Endothelial cell of umbilical vein (primary cell): ENCODE data around the gene RAB35. TPM values are rescaled to one million over a fixed set of nuclear protein-coding genes. Genes with fewer than 3 reads are reported as not detected.
A peak's percentile ranks its signal among the peaks of the same experiment; 100 is the strongest.

Experiments used
- BruUV-seq: library from RNA; stranded (reverse); fragments of 400-500 nt; replicated peaks from 2 replicates; lab custom pipeline; 2021; lab: Mats Ljungman, UMichigan
- CTCF ChIA-PET: fragments of 300-600, 350-600 bp; sonication (Branson Sonifier 250); formaldehyde crosslinking; loops from one replicate; lab custom pipeline; 2021; ENCODE audit warnings: antibody characterized with exemption, inconsistent platforms; lab: Charles Lee
- POLR2A ChIA-PET: fragments of 300-600, 350-600 bp; sonication (Branson Sonifier 250); formaldehyde crosslinking; loops from one replicate; lab custom pipeline; 2021; ENCODE audit warnings: antibody characterized with exemption, inconsistent platforms; lab: Charles Lee
- DNase-seq: peaks from one replicate; pipeline ENCODE4 v3.0.0-alpha.2; 2011; ENCODE audit warnings: low read depth, low spot score
- FAIRE-seq: peaks from 2 replicates; lab custom pipeline; 2011; peaks lifted over from hg19 to GRCh38; lab: Jason Lieb, UNC
- H2AFZ ChIP-seq: 2 replicates; pipeline ENCODE4 v1.6.0; 2012; ENCODE audit warnings: low read depth, low read length, control low read depth, inconsistent platforms
- H3K27ac ChIP-seq: 2 replicates; pipeline ENCODE4 v1.5.1; 2011; ENCODE audit warnings: low read depth, mild to moderate bottlenecking, control low read depth, low read length, moderate library complexity; ENCODE audit not compliant: insufficient read depth
- H3K27me3 ChIP-seq, 2 experiments: 2 replicates each; pipeline versions ENCODE4 v1.6.0 to v1.6.1; 2011; ENCODE audit warnings: low read length in 2 of 2, mixed read lengths in 1 of 2; ENCODE audit not compliant: control insufficient read depth in 2 of 2, insufficient read depth in 2 of 2
- H3K36me3 ChIP-seq, 2 experiments: 2 replicates in 1 of 2; 3 replicates in 1 of 2; pipeline ENCODE4 v1.5.1; 2011; ENCODE audit warnings: low read length in 2 of 2, mild to moderate bottlenecking in 1 of 2, moderate library complexity in 1 of 2; ENCODE audit not compliant: control insufficient read depth in 2 of 2, insufficient read depth in 2 of 2; ENCODE audit errors: extremely low read depth in 1 of 2
- H3K4me1 ChIP-seq: 3 replicates; pipeline ENCODE4 v1.5.1; 2011; ENCODE audit warnings: mild to moderate bottlenecking, low read length; ENCODE audit not compliant: control insufficient read depth, insufficient read depth; ENCODE audit errors: extremely low read depth
- H3K4me2 ChIP-seq: 2 replicates; pipeline ENCODE4 v1.6.1; 2011; ENCODE audit warnings: low read length, control low read depth, mixed read lengths; ENCODE audit not compliant: insufficient read depth
- H3K4me3 ChIP-seq, 3 experiments: fragments of 200-600 bp in 1 of 3; sonication (generic), shearing (Covaris generic) in 1 of 3; replicated peaks in 1 of 3; 2 replicates each; pipeline ENCODE4 v1.5.1; 2011 to 2016; ENCODE audit warnings: control low read depth in 3 of 3, low read length in 3 of 3, mild to moderate bottlenecking in 2 of 3, inconsistent platforms in 1 of 3, low read depth in 1 of 3, moderate library complexity in 1 of 3; ENCODE audit not compliant: insufficient read depth in 1 of 3
- H3K79me2 ChIP-seq: 2 replicates; pipeline ENCODE4 v1.6.0; 2012; ENCODE audit warnings: low read length, inconsistent platforms; ENCODE audit not compliant: control insufficient read depth, insufficient read depth
- H3K9ac ChIP-seq: replicated peaks from 2 replicates; pipeline ENCODE3; 2011; ENCODE audit warnings: low read length, control low read depth; ENCODE audit not compliant: insufficient read depth; ENCODE audit errors: extremely low read depth
- H3K9me1 ChIP-seq: replicated peaks from 3 replicates; pipeline ENCODE4 v1.6.0; 2011; ENCODE audit warnings: mild to moderate bottlenecking, low read length; ENCODE audit not compliant: control insufficient read depth, insufficient read depth; ENCODE audit errors: extremely low read depth
- H3K9me3 ChIP-seq: replicated peaks from 2 replicates; pipeline ENCODE4 v1.5.1; 2012; ENCODE audit warnings: low read length, inconsistent platforms; ENCODE audit not compliant: control insufficient read depth, insufficient read depth
- H4K20me1 ChIP-seq: replicated peaks from 2 replicates; pipeline ENCODE3; 2011; ENCODE audit warnings: mild to moderate bottlenecking, low read length; ENCODE audit not compliant: control insufficient read depth, insufficient read depth; ENCODE audit errors: extremely low read depth
- EZH2 ChIP-seq: IDR thresholded peaks from 2 replicates; pipeline ENCODE4 v1.6.1; 2012; ENCODE audit warnings: borderline replicate concordance, low read depth, mild to moderate bottlenecking, moderate library complexity, low read length, inconsistent platforms; ENCODE audit not compliant: severe bottlenecking
- FOS ChIP-seq: IDR thresholded peaks from 2 replicates; pipeline ENCODE4 v1.6.1; 2011; ENCODE audit warnings: mild to moderate bottlenecking, low read length, moderate library complexity, borderline replicate concordance; ENCODE audit not compliant: insufficient read depth
- GATA2 ChIP-seq: IDR thresholded peaks from 2 replicates; pipeline ENCODE4 v1.7.0; 2011; ENCODE audit warnings: low read depth, mild to moderate bottlenecking, moderate library complexity, mixed read lengths, low read length; ENCODE audit not compliant: insufficient read length, insufficient read depth
- JUN ChIP-seq: IDR thresholded peaks from 2 replicates; pipeline ENCODE4 v1.6.1; 2011; ENCODE audit warnings: borderline replicate concordance, low read depth; ENCODE audit not compliant: insufficient read length, insufficient read depth
- MYC ChIP-seq: IDR thresholded peaks from one replicate; pipeline ENCODE4 v1.6.1; 2011; ENCODE audit warnings: mild to moderate bottlenecking, low read depth, low read length
- POLR2A ChIP-seq: IDR thresholded peaks from 2 replicates; pipeline ENCODE4 v1.6.1; 2012; ENCODE audit warnings: low read depth, mild to moderate bottlenecking, control low read depth, low read length
- POLR2AphosphoS5 ChIP-seq: IDR thresholded peaks from 2 replicates; pipeline ENCODE4 v1.6.1; 2012; ENCODE audit warnings: low read depth, mild to moderate bottlenecking, control low read depth, low read length, moderate library complexity; ENCODE audit not compliant: insufficient read depth
- dilution Hi-C: fragments of 300-500 bp; cut with MboI; formaldehyde crosslinking; loops from one replicate; pipeline ENCODE4 v1.15.0; 2019; ENCODE audit warnings: low sequenced_read_pairs; ENCODE audit not compliant: extremely low pct_ligation_motif_present
- intact Hi-C: fragments of 100-400 bp; cut with micrococcal nuclease; formaldehyde crosslinking; loops from one replicate; pipeline ENCODE4 v1.10.0; 2022
- polyA plus RNA-seq, 4 experiments: library from polyadenylated mRNA; depleted of rRNA in 3 of 4; stranded (reverse) in 3 of 4; unstranded in 1 of 4; fragments of >200 nt; gene quantifications; 2 replicates each; pipeline versions ENCODE4 v1.2.1 to v1.2.3, GENCODE V29; 2011 to 2012; ENCODE audit warnings: missing spikeins in 1 of 4
- total RNA-seq: library from RNA; stranded (reverse); gene quantifications from 2 replicates; pipeline ENCODE4 v1.2.3, GENCODE V29; 2021
- TF ChIP-seq, protein P1 (sequence below): IDR thresholded peaks from 2 replicates; pipeline ENCODE4 v1.6.1; 2011; ENCODE audit not compliant: insufficient read depth, insufficient read length
- TF ChIP-seq, protein P2 (sequence below), 2 donors: IDR thresholded peaks; 1 replicate in 1 of 2; 2 replicates in 1 of 2; pipeline ENCODE4 v1.5.1; 2011; ENCODE audit warnings: low read length in 2 of 2, mild to moderate bottlenecking in 2 of 2, moderate library complexity in 2 of 2, control low read depth in 1 of 2, inconsistent platforms in 1 of 2, low read depth in 1 of 2; ENCODE audit not compliant: insufficient read depth in 1 of 2; ENCODE audit errors: extremely low read depth in 1 of 2

Gene RAB35
- total and polyA plus RNA-seq, 2 donors (not counting 3 experiments of a cell fraction or from before 2014, with no cell fraction given): 70.5 to 80.3 TPM

DNA sequence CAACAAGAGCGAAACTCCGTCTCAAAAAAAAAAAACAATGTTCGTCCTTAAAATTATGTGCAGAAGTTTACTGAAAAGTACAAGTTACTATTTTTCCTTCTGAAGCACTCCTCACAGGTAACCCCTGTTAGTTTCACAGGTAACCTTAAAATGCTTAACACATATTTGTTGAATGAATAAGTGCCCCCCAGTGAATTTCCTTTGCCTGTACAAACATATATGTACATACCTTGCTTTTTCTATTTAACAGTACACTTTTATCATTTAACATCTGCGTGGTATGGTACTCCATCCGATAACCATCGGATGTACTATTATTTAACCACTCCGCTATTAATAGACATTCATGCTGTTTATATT, 1.4 kb upstream of the RAB35 start:
- Histone ChIP-seq H3K79me2 (peaks cover 36% of the 10 kb centered on the region), H3K27me3 (no peaks in the 10 kb centered on the region), H3K4me3 (peak overlapping the region; percentile 49 to 72 (median 63)), H3K9me1 (no peaks in the 10 kb centered on the region), H3K36me3 (no peaks in the 10 kb centered on the region), H3K4me2 (peak overlapping the region; percentile 60), H2AFZ (no peak overlapping the region), H3K27ac (peak overlapping the region; percentile 69), H4K20me1 (no peaks in the 10 kb centered on the region), H3K9ac (peak overlapping the region; percentile 79), H3K9me3 (no peaks in the 10 kb centered on the region), H3K4me1 (peaks cover 29% of the 10 kb centered on the region)
- no TSS peak for BruUV-seq
- TF ChIP-seq POLR2A (no peak), POLR2AphosphoS5 (no peak), EZH2 (no peak), FOS (no peak), MYC (no peak), JUN (no peak), GATA2 (no peak)
- TF ChIP-seq, protein P1, sequence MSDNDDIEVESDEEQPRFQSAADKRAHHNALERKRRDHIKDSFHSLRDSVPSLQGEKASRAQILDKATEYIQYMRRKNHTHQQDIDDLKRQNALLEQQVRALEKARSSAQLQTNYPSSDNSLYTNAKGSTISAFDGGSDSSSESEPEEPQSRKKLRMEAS: no peak
- TF ChIP-seq, protein P2, sequence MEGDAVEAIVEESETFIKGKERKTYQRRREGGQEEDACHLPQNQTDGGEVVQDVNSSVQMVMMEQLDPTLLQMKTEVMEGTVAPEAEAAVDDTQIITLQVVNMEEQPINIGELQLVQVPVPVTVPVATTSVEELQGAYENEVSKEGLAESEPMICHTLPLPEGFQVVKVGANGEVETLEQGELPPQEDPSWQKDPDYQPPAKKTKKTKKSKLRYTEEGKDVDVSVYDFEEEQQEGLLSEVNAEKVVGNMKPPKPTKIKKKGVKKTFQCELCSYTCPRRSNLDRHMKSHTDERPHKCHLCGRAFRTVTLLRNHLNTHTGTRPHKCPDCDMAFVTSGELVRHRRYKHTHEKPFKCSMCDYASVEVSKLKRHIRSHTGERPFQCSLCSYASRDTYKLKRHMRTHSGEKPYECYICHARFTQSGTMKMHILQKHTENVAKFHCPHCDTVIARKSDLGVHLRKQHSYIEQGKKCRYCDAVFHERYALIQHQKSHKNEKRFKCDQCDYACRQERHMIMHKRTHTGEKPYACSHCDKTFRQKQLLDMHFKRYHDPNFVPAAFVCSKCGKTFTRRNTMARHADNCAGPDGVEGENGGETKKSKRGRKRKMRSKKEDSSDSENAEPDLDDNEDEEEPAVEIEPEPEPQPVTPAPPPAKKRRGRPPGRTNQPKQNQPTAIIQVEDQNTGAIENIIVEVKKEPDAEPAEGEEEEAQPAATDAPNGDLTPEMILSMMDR (IDR thresholded peaks at IDR 0.05; ENCODE audit: extremely low read depth in 1 of 2, insufficient read depth in 1 of 2, low read depth in 1 of 2, low read length in 2 of 2): no peak
- POLR2A ChIA-PET: interaction anchor here (1.4 to 4.4 kb wide), 3 partner anchors 82 to 173 kb away, joined by 4 to 25 read pairs (median 20); partner anchors contain the start of genes RNU4-2 and RPLP0
- intact Hi-C loops (loop anchor here (1.0 kb wide), 2 partner anchors 8 to 173 kb away; partner anchors contain the start of gene RNU4-2), dilution Hi-C loops (no loop called here)
- DNase-seq: no peak
- CTCF ChIA-PET: interaction anchor here (1.4 to 3.8 kb wide), 3 partner anchors 9 to 31 kb away, joined by 3 to 20 read pairs (median 7); no protein-coding TSS in a partner anchor
- no peak for FAIRE-seq
